K562 (cell line): ENCODE data around the gene ZNF620.

Experiments used
- FOXK2 ChIP-seq, 2 experiments: fragments of 450-650 bp; IDR thresholded peaks in 1 of 2; conservative IDR thresholded peaks in 1 of 2; 2 replicates each; pipeline ENCODE4 v1.6.1; 2016; ENCODE audit warnings: low read depth in 2 of 2, mild to moderate bottlenecking in 1 of 2
- HMG20B ChIP-seq: fragments of 250-450 bp; sonication (Bioruptor Pico); IDR thresholded peaks from 2 replicates; pipeline ENCODE4 v1.5.0; 2021; ENCODE audit warnings: mild to moderate bottlenecking
- KDM5B ChIP-seq: fragments of 200-600 bp; sonication (generic); IDR thresholded peaks from 2 replicates; pipeline ENCODE4 v1.6.1; 2012; ENCODE audit warnings: low read depth, mild to moderate bottlenecking, moderate library complexity, low read length, control low read depth, inconsistent platforms; ENCODE audit not compliant: insufficient replicate concordance
- NELFE ChIP-seq: IDR thresholded peaks from 2 replicates; pipeline ENCODE4 v1.6.1; 2011; ENCODE audit warnings: mild to moderate bottlenecking; ENCODE audit not compliant: insufficient read depth, insufficient read length
- NR1H2 ChIP-seq: sonication (generic); formaldehyde crosslinking; IDR thresholded peaks from 2 replicates; pipeline ENCODE4 v1.4.0; 2020; ENCODE audit warnings: mild to moderate bottlenecking, missing genetic modification reagents
- REST ChIP-seq, 2 experiments: fragments of 450-650 bp; formaldehyde crosslinking in 1 of 2; IDR thresholded peaks; 2 replicates each; pipeline versions ENCODE4 v1.4.0 to v1.6.1; 2014 to 2020; ENCODE audit warnings: mild to moderate bottlenecking in 2 of 2, borderline replicate concordance in 1 of 2, low read depth in 1 of 2
- SP1 ChIP-seq: sonication (generic); formaldehyde crosslinking; IDR thresholded peaks from 2 replicates; pipeline ENCODE4 v1.8.1; 2022; ENCODE audit warnings: mild to moderate bottlenecking, missing genetic modification reagents
- SPI1 ChIP-seq: IDR thresholded peaks from 2 replicates; pipeline ENCODE4 v1.6.1; 2011; ENCODE audit warnings: low read depth, low read length, control low read depth, borderline replicate concordance
- TBL1XR1 ChIP-seq, 2 experiments: IDR thresholded peaks; 2 replicates each; pipeline ENCODE4 v1.6.1; 2012; ENCODE audit warnings: improper control_type of control experiment in 2 of 2, low read length in 2 of 2, mild to moderate bottlenecking in 1 of 2
- ZFP1 ChIP-seq: fragments of 450-650 bp; formaldehyde crosslinking; IDR thresholded peaks from 2 replicates; pipeline ENCODE4 v1.4.0; 2020; ENCODE audit warnings: mild to moderate bottlenecking, mixed read lengths
- ZNF445 ChIP-seq: fragments of 250-450 bp; sonication (Bioruptor Pico); IDR thresholded peaks from 2 replicates; pipeline ENCODE4 v1.4.0; 2020; ENCODE audit warnings: low read depth, mild to moderate bottlenecking, moderate library complexity
- TF ChIP-seq, protein P1 (sequence below), 3 experiments: IDR thresholded peaks in 2 of 3; conservative IDR thresholded peaks in 1 of 3; 2 replicates each; pipeline ENCODE4 v1.5.1; 2011 to 2012; ENCODE audit warnings: low read length in 3 of 3, mild to moderate bottlenecking in 3 of 3, control low read depth in 2 of 3, improper control_type of control experiment in 1 of 3, inconsistent platforms in 1 of 3, low read depth in 1 of 3, mixed read lengths in 1 of 3, moderate library complexity in 1 of 3; ENCODE audit not compliant: insufficient read depth in 2 of 3

DNA sequence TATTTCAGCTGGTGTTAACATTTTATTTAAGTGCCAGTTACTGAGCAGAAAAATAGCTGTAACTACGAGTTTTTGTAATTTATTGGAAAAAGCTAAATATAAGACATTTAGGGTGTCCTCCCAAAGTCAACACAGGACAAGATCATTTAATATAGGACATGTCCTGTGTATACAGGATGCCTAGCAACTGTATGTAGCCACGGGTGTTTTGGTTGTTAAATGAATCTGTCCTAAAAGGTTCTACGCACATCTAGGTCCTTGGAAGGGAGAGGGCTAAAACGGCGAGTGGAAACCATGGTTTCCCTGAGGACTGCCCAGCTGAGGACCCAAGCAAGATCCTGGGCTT lies 18.4 kb downstream of the ZNF620 start:
- TF ChIP-seq REST (IDR thresholded peaks at IDR 0.05; ENCODE audit: borderline replicate concordance) (no peak), REST (CRISPR knock-in tag; IDR thresholded peaks at IDR 0.05; ENCODE audit: low read depth) (no peak), ZNF445 (CRISPR knock-in tag) (no peak), SPI1 (no peak), NELFE (no peak), TBL1XR1 (IDR thresholded peaks at IDR 0.05; ENCODE audit: low read length in 2 of 2) (no peak), HMG20B (CRISPR knock-in tag) (no peak), SP1 (CRISPR knock-in tag) (no peak), ZFP1 (CRISPR knock-in tag) (no peak), NR1H2 (no peak), KDM5B (no peak), FOXK2 (conservative IDR thresholded peaks at IDR 0.05 in 1 of 2, IDR thresholded peaks at IDR 0.05 in 1 of 2; ENCODE audit: low read depth in 2 of 2) (no peak)
- TF ChIP-seq, protein P1, sequence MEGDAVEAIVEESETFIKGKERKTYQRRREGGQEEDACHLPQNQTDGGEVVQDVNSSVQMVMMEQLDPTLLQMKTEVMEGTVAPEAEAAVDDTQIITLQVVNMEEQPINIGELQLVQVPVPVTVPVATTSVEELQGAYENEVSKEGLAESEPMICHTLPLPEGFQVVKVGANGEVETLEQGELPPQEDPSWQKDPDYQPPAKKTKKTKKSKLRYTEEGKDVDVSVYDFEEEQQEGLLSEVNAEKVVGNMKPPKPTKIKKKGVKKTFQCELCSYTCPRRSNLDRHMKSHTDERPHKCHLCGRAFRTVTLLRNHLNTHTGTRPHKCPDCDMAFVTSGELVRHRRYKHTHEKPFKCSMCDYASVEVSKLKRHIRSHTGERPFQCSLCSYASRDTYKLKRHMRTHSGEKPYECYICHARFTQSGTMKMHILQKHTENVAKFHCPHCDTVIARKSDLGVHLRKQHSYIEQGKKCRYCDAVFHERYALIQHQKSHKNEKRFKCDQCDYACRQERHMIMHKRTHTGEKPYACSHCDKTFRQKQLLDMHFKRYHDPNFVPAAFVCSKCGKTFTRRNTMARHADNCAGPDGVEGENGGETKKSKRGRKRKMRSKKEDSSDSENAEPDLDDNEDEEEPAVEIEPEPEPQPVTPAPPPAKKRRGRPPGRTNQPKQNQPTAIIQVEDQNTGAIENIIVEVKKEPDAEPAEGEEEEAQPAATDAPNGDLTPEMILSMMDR (IDR thresholded peaks at IDR 0.05 in 2 of 3, conservative IDR thresholded peaks at IDR 0.05 in 1 of 3; ENCODE audit: insufficient read depth in 2 of 3, low read depth in 1 of 3, low read length in 3 of 3): no peak
